ENCODE data around the gene DHX35.
A peak's percentile ranks its signal among the peaks of the same experiment; 100 is the strongest.

DHX35 gene

DNA sequence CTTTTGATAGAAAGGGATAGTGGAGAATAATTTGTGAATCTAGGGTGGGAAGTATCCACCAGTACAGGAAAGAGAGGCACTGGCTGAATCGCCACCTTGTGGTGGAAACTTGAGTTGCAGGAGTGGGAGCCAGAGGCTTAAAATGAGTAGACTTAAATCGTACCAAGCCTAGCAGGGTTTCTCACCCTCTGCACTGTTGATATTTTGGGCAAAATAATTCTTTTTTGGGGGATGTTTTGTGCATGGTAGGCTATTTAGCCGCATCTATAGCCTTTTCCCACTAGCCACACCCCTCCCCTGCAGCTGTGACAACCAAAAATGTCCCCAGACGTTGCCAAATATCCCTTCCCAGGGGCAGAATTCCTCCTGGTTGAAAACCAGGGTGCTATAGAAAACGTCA, 119.1 kb downstream of the DHX35 start:
- no peak overlapping the region for H3K4me3 ChIP-seq (ENCODE audit: low read depth, low read length)
- TF ChIP-seq, protein P1, sequence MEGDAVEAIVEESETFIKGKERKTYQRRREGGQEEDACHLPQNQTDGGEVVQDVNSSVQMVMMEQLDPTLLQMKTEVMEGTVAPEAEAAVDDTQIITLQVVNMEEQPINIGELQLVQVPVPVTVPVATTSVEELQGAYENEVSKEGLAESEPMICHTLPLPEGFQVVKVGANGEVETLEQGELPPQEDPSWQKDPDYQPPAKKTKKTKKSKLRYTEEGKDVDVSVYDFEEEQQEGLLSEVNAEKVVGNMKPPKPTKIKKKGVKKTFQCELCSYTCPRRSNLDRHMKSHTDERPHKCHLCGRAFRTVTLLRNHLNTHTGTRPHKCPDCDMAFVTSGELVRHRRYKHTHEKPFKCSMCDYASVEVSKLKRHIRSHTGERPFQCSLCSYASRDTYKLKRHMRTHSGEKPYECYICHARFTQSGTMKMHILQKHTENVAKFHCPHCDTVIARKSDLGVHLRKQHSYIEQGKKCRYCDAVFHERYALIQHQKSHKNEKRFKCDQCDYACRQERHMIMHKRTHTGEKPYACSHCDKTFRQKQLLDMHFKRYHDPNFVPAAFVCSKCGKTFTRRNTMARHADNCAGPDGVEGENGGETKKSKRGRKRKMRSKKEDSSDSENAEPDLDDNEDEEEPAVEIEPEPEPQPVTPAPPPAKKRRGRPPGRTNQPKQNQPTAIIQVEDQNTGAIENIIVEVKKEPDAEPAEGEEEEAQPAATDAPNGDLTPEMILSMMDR (IDR thresholded peaks at IDR 0.05; ENCODE audit: borderline replicate concordance, insufficient read depth, low read depth, low read length): peak; percentile 83

DNA sequence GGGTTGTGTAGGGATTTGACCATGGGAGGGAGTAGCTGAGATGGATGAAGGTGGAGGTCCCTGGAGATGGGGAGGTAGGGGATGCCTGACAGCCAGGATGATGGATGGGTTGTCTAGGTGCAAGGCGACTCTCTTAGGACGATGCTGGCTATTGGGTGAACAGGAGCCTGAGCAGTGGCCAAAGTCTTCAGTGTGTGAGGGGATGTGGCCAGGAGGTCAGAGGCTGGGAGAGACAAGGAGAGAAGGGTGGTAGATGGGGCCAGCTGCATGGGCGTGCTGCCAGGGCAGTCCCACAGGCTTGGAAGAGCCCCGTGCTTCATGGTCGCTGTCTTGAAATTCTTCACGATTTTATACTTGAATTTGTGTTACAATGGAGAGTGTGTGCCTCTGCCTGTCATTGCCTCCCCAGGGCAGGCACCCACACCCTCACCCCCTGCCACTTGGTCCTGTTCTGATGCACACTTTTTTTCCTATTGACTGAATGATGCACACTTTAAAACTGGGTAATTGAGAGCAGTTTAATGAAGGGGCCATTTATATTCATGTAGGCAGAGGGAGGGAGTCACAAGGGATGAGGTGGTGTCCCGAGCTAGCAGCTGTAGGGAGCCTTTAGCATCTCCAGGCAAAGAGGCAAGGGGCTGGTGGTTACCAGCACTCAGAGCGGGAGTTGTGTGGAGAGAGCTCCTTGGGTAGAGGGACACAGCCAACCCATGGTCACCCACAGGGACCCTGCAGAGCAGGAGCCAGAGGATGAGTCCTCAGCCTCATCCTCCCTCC, 120.7 kb downstream of the DHX35 start:
- TF ChIP-seq, protein P1 (IDR thresholded peaks at IDR 0.05; ENCODE audit: borderline replicate concordance, insufficient read depth, low read depth, low read length): no peak
- H3K4me3 ChIP-seq (ENCODE audit: low read depth, low read length): no peak overlapping the region

DNA sequence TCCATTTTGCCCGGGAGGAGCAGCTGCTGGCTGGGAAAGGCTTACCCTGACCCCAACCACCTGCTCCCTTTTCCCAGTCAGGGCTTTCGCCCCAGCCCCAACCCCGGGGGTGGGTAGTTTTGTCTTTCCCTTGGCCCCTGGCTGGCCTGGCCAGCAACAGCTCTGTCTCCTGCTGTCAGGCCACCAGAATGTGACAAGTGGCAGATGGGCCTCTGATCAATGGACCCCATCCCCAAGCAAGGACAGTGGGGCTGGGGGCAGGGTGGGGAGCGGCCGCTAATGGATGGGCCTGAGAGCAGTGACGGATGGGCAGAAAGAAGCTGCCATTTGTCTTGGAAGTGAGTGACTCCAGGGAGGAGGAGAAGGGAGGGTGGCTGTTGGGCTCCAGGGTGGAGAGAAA, 121.6 kb downstream of the DHX35 start:
- H3K4me3 ChIP-seq (ENCODE audit: low read depth, low read length): no peak overlapping the region
- TF ChIP-seq, protein P1 (IDR thresholded peaks at IDR 0.05; ENCODE audit: borderline replicate concordance, insufficient read depth, low read depth, low read length): no peak

DNA sequence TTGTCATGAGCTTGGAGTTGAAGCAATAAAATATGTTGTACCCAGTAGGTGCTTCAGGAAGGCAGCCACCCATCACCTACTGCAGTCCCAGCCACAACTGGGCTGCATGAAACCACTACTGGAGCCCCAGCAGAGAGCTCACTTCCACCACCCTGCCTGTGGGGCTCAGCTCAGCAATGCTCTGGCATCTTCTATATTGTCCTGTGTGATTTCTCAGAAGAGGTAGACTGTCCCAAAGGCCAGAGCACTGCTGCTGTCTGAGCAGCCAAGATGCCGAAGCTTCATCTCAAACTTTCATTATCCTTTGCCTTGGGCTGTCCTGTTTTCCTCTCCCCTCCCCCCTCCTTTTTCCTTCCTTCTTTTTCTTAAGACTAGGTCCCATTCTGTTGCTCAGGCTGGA, 126.9 kb downstream of the DHX35 start:
- TF ChIP-seq, protein P1 (IDR thresholded peaks at IDR 0.05; ENCODE audit: borderline replicate concordance, insufficient read depth, low read depth, low read length): no peak
- H3K4me3 ChIP-seq (ENCODE audit: low read depth, low read length): no peak overlapping the region
